ENCODE results near the gene FMR1. TPM values are rescaled to one million over a fixed set of nuclear protein-coding genes. Genes with fewer than 3 reads are reported as not detected.

Gene FMR1
- total RNA-seq, result 10 to 100 TPM; 55.5 to 58.7 TPM

DNA sequence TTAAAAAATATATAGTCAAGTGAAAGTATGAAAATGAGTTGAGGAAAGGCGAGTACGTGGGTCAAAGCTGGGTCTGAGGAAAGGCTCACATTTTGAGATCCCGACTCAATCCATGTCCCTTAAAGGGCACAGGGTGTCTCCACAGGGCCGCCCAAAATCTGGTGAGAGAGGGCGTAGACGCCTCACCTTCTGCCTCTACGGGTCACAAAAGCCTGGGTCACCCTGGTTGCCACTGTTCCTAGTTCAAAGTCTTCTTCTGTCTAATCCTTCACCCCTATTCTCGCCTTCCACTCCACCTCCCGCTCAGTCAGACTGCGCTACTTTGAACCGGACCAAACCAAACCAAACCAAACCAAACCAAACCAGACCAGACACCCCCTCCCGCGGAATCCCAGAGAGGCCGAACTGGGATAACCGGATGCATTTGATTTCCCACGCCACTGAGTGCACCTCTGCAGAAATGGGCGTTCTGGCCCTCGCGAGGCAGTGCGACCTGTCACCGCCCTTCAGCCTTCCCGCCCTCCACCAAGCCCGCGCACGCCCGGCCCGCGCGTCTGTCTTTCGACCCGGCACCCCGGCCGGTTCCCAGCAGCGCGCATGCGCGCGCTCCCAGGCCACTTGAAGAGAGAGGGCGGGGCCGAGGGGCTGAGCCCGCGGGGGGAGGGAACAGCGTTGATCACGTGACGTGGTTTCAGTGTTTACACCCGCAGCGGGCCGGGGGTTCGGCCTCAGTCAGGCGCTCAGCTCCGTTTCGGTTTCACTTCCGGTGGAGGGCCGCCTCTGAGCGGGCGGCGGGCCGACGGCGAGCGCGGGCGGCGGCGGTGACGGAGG is at the start of gene FMR1:
FMR1 (plus strand) TSS at position 728 of the 831 bp plus-strand sequence. CDS start 261 bp downstream, outside the sequence.
- POLR2A ChIA-PET, result interaction anchor here (0.6 to 1.8 kb wide), 3 partner anchors 9 to 12 kb away, joined by 3 to 9 read pairs (median 4); no protein-coding TSS in a partner anchor
- Mint-ChIP-seq H3K4me3 (peak within 1 kb of the TSS; percentile 97), H3K4me1 (peaks cover 37% of the 10 kb centered on the region), H3K27me3 (no peaks in the 10 kb centered on the region), H3K36me3 (ENCODE audit: low read depth) (peaks cover 4% of the 10 kb centered on the region), H3K27ac (peak within 1 kb of the TSS; percentile 98), H3K9me3 (no peaks in the 10 kb centered on the region)
- CTCF ChIA-PET, result no interaction called here
- DNase-seq, result peak; percentile 94

DNA sequence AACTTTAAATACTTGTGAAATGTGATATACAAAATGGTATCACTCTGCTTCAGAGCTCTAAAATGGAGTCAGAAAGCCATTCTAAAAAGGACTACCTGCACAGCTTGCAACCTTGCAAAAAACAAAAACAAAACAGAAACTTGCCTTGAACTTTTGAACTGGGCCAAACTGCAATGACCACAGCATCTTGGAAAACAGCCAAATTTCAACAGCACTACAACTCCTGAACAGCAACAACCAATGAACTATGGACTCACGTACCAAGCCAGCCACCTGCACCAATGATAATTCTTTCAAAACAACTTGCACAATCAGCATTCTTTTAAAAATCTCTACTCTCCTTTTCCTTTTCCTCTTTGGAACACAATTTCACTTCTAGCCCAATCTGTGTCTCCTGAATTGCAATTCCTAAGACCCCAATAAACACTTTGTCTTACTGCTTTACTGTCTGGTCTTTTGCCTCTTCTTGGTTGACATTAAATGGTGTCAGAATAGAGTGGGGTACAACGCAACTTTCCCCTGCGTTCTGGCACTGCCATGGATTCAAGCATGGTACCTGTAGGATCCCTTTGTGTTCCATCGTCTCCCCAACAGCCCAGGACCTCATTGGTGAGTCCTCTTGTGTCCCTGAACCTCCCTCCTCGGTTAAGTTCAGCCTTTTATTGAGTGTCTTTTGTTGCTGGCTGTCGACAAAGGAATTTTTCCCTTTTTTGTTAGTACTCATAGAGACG is 35.7 kb upstream of the FMR1 start:
- Mint-ChIP-seq H3K27ac (no peak overlapping the region), H3K27me3 (no peaks in the 10 kb centered on the region), H3K4me3 (no peak overlapping the region), H3K36me3 (ENCODE audit: low read depth) (no peaks in the 10 kb centered on the region), H3K4me1 (peaks cover 9% of the 10 kb centered on the region), H3K9me3 (no peaks in the 10 kb centered on the region)
- CTCF ChIA-PET, result no interaction called here
- POLR2A ChIA-PET, result no interaction called here
- no peak for DNase-seq

DNA sequence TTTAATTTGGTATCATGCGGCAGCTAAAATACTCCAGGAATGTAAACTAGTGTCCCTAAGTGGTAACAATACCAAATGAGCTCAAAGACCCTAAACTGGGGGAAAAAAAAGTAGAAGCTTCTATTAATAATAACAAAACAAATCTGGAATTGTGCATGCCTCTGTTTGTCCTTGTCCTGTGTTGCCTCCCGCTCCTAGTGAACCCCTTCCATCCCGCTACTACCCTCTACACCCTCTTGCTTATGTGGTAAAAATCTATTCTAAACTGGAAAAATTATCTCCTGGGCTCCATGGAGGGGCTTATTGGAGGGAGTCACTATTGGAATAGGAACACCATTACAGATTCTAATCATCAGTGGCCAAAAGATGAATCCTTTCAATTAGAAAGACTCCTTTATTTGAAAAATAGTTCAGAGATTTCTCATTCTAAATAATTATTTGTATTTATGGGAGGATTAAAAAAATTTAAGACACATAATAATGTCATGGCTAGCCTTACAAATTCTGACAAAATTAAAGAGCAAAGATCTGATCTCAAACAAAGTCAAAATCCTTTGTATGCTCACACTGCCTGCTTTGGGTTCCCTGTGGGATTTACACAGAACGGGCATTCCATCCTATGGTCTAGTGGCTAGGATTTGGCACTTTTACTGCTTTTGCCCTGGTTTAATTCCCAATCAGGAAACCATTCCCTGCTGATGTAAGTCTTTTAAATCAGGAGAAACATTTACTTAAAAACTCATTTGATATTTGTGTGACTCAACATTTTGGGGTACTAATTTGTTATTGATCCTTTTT is 34.7 kb upstream of the FMR1 start:
- Mint-ChIP-seq H3K36me3 (ENCODE audit: low read depth) (no peaks in the 10 kb centered on the region), H3K27ac (no peak overlapping the region), H3K4me1 (peaks cover 9% of the 10 kb centered on the region), H3K4me3 (no peak overlapping the region), H3K27me3 (no peaks in the 10 kb centered on the region), H3K9me3 (no peaks in the 10 kb centered on the region)
- no peak for DNase-seq
- POLR2A ChIA-PET, result no interaction called here
- CTCF ChIA-PET, result no interaction called here

DNA sequence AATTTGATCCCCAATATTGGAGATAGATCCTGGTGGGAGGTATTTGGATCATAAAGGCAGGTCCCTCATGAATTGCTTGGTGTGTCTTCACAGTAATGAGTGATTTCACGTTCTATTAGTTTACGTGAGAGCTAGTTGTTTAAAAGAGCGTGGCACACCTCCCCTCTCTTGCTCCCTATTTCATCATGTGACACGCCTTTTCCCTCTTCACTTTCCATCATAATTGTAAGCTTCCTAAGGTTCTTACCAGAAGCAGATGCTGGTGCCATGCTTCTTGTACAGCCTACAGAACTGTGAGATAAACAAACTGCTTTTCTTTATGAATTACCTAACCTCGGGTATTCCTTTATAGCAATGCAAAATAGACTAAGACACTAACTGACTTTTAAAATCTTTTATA is 34.0 kb upstream of the FMR1 start:
- ChIA-PET POLR2A (no interaction called here), CTCF (no interaction called here)
- H3K27ac Mint-ChIP-seq, result no peak overlapping the region
- peaks cover 9% of the 10 kb centered on the region for H3K4me1 Mint-ChIP-seq
- no peaks in the 10 kb centered on the region for H3K36me3 Mint-ChIP-seq (ENCODE audit: low read depth)
- H3K9me3 Mint-ChIP-seq, result no peaks in the 10 kb centered on the region
- H3K27me3 Mint-ChIP-seq, result no peaks in the 10 kb centered on the region
- DNase-seq, result no peak
- no peak overlapping the region for H3K4me3 Mint-ChIP-seq

DNA sequence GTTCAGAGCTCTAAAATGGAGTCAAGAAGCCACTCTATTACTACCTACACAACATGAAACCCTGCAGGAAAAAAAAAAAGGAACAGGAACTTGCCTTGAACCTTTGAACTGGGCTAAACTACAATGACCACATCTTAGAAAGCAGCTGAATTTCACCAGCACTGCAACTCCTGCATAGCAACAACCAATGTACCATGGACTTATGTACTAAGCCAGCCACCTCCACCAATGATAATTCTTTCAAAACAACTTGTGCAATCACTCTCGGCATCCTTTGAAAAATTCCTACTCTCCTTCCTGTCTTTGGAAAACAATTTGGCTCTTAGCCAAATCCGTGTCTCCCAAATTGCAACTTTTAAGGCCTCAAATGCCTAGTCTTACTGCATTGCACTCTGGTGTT is 26.8 kb upstream of the FMR1 start:
- no peaks in the 10 kb centered on the region for H3K36me3 Mint-ChIP-seq (ENCODE audit: low read depth)
- H3K4me1 Mint-ChIP-seq, result peaks cover 6% of the 10 kb centered on the region
- H3K27ac Mint-ChIP-seq, result no peak overlapping the region
- H3K9me3 Mint-ChIP-seq, result no peaks in the 10 kb centered on the region
- no peak overlapping the region for H3K4me3 Mint-ChIP-seq
- DNase-seq, result no peak
- H3K27me3 Mint-ChIP-seq, result no peaks in the 10 kb centered on the region
- CTCF ChIA-PET, result no interaction called here
- POLR2A ChIA-PET, result no interaction called here

DNA sequence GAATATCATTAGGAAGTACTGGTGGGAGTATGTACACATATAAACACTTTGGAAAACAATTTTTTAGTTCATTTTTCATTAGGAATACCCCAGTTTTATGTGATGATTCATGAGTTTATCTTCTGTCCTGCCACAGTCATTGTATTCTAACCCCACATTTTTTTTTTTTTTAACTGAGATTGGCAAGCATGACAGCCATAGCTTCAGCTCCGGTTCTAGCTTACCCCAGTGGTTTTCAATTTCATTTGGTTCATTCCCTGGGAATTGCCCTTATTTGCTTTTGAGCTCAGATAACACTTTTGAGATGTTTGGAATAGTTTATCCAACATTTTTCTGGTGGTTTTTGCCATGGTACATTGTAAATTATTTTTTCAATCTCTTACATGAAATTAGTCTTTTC is 21.0 kb upstream of the FMR1 start:
- no peak for DNase-seq
- no peak overlapping the region for H3K4me3 Mint-ChIP-seq
- no peaks in the 10 kb centered on the region for H3K9me3 Mint-ChIP-seq
- H3K27ac Mint-ChIP-seq, result no peak overlapping the region
- H3K27me3 Mint-ChIP-seq, result no peaks in the 10 kb centered on the region
- ChIA-PET CTCF (no interaction called here), POLR2A (no interaction called here)
- peaks cover 6% of the 10 kb centered on the region for H3K4me1 Mint-ChIP-seq
- H3K36me3 Mint-ChIP-seq (ENCODE audit: low read depth), result no peaks in the 10 kb centered on the region

DNA sequence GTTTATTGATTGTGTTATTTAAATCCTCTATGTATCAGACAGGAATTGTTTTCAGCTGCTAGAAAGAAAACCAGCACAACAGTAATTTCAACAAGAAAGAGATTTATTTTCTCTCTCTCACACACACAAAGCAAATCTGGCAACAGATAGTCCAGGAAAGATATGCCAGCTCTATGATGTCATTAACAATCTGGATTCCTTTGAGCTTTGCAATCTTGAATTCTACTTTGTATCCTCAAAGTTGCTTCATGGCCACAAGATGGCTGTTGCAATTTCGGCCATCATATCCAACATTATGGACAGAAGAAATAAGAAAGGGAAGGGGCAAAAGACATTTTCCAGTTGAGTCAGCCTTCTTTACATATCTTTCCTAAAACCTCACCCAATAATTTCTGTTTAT is 19.8 kb upstream of the FMR1 start:
- Mint-ChIP-seq H3K4me1 (peaks cover 6% of the 10 kb centered on the region), H3K36me3 (ENCODE audit: low read depth) (no peaks in the 10 kb centered on the region), H3K27ac (no peak overlapping the region), H3K4me3 (no peak overlapping the region), H3K9me3 (no peaks in the 10 kb centered on the region), H3K27me3 (no peaks in the 10 kb centered on the region)
- CTCF ChIA-PET, result no interaction called here
- no peak for DNase-seq
- POLR2A ChIA-PET, result no interaction called here

DNA sequence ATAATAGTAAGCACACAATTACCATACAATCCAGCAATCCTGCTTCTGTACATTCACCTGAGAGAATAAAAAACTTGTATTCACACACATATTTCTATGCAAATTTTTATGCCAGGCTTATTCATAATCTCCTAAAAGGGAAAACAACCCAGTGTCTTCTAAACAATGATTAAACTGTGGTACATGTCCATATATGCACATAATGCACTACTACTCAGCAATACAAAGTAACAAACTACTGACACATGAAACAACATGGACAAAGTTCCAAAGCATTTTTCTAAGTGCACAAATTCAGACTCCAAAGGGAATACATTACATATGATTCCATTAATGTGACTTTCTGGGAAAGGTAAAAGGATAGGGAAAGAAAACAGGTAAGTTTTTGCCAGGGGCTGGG is 18.0 kb upstream of the FMR1 start:
- H3K27me3 Mint-ChIP-seq, result no peaks in the 10 kb centered on the region
- no peaks in the 10 kb centered on the region for H3K36me3 Mint-ChIP-seq (ENCODE audit: low read depth)
- no peak for DNase-seq
- no peak overlapping the region for H3K27ac Mint-ChIP-seq
- H3K4me3 Mint-ChIP-seq, result no peak overlapping the region
- ChIA-PET POLR2A (no interaction called here), CTCF (no interaction called here)
- H3K9me3 Mint-ChIP-seq, result no peaks in the 10 kb centered on the region
- H3K4me1 Mint-ChIP-seq, result no peaks in the 10 kb centered on the region

DNA sequence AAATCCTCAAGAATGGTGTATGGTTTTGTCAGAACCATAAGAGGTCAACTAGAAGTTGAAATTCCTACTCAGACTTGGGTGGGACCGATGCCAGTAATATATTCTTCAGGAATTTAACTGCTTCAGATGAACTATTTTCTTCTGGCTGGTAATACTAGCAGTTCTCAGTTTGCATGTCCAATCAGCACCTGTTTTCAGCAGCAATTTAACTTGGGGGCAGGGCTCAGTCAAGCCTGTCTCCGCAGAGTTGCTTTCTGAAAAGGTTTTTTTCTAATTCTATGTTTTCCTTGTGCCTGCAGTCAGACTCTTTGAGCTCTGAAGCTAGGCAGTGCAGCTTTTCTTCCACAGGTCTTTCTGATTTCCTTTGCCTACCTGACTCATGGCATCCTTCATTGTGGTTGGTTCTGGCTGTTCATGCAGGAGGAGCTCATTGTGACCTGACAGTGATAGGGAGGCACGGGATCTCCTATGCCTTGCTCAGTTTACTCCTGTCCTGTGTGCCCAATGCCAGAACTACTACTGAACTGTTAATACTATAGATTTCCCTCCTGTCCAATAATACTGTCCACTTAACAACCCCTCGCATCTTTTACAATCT is 17.3 kb upstream of the FMR1 start:
- no peak overlapping the region for H3K4me3 Mint-ChIP-seq
- no peaks in the 10 kb centered on the region for H3K4me1 Mint-ChIP-seq
- no peaks in the 10 kb centered on the region for H3K9me3 Mint-ChIP-seq
- H3K36me3 Mint-ChIP-seq (ENCODE audit: low read depth), result no peaks in the 10 kb centered on the region
- no peak for DNase-seq
- CTCF ChIA-PET, result no interaction called here
- POLR2A ChIA-PET, result no interaction called here
- no peaks in the 10 kb centered on the region for H3K27me3 Mint-ChIP-seq
- no peak overlapping the region for H3K27ac Mint-ChIP-seq

DNA sequence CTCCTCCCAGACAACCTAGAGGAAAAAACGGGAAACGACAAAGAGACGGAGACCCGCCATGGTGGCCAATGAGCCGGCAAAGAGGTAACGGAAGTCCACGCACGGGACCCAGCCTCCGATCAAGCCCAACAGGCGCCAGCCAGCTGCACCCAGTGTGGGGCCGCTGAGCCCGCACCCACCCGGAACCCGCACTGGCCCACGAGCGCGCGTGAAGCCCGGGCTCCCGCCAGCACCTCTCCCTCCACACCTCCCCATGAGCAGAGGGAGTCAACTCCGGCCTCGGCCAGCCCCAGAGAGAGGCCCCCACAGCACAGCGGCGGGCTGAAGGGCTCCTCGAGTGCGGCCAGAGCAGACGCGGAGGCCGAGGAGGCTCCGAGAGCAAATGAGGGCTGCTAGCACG is 14.6 kb upstream of the FMR1 start:
- Mint-ChIP-seq H3K9me3 (no peaks in the 10 kb centered on the region), H3K27ac (no peak overlapping the region), H3K4me3 (no peak overlapping the region), H3K4me1 (peaks cover 4% of the 10 kb centered on the region), H3K36me3 (ENCODE audit: low read depth) (no peaks in the 10 kb centered on the region), H3K27me3 (no peaks in the 10 kb centered on the region)
- POLR2A ChIA-PET, result no interaction called here
- DNase-seq, result no peak
- CTCF ChIA-PET, result no interaction called here

DNA sequence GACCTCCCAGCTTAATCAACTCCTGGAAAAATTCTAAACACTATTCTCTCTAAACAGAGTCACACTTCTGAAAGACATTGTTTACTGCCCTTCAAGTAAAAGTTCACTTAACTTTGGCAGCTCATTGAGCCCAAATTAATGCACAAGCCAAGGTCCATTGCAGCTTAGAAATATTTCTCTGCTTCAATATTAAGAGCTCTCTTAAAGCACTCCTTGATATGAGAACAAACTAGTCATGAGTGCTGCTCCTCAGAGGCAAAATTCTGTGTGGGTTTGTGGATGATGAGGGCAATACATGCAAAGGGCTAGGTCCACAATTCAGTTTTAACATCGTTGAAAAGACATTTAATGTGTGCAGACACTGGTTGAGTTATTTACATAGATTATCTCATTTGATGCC is 12.8 kb upstream of the FMR1 start:
- Mint-ChIP-seq H3K27me3 (no peaks in the 10 kb centered on the region), H3K27ac (no peak overlapping the region), H3K4me3 (no peak overlapping the region), H3K36me3 (ENCODE audit: low read depth) (no peaks in the 10 kb centered on the region), H3K4me1 (peaks cover 4% of the 10 kb centered on the region), H3K9me3 (no peaks in the 10 kb centered on the region)
- ChIA-PET POLR2A (no interaction called here), CTCF (no interaction called here)
- no peak for DNase-seq

DNA sequence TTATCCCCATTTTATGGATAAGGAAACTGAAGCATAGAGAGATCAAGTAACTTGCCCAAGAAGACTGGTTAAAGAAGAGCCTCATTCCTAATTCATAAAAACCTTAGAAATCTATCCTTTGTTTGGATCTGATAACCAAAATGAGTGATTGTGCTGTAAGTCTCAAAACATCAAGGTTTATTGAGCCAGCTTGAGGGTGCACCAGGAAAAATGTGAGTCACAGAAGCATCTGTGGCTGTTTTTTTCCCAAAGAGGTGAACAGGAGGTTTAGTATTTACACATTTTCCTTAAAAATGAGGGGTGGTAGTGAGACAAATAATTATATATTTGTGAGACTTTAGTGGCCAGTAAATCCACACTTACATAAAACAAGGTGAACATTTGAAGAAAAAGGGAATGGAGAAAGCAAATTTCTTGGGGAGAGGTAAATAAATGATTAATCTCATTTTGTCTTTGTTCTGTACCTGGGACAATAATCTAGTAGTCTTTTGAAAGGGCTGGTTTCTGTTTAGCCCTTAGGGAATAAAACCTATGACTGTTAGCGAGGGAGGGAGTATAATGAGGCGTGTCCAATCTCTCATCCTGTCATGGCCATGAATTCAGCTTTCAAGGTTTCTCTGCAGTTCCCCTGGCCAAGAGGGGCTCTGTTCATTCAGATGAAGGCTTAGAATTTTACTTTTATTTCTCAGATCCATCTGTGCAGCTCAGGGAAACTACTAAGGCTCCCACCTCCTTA is 12.2 kb upstream of the FMR1 start:
- POLR2A ChIA-PET, result no interaction called here
- Mint-ChIP-seq H3K9me3 (no peaks in the 10 kb centered on the region), H3K27ac (no peak overlapping the region), H3K4me3 (no peak overlapping the region), H3K27me3 (no peaks in the 10 kb centered on the region), H3K4me1 (peaks cover 4% of the 10 kb centered on the region), H3K36me3 (ENCODE audit: low read depth) (no peaks in the 10 kb centered on the region)
- CTCF ChIA-PET, result no interaction called here
- no peak for DNase-seq

DNA sequence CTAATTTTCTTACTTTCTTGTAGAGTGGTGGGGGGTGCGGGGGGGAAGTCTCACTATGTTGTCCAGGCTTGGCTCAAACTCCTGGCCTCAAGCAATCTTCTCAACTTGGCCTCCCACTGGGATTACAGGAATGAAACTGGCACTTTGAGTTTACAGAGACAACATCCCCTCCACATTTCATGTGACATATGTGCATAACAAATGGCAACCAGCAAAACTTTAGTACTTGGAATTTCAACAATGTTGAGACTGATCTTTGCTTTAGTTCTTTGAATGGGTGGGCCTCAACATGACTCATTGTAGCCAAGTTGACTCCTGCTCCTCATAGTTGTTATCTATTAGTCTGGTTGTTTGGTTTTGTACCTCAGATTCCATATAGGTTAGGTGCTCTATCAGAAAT is 11.4 kb upstream of the FMR1 start:
- no peak overlapping the region for H3K4me3 Mint-ChIP-seq
- ChIA-PET CTCF (no interaction called here), POLR2A (no interaction called here)
- DNase-seq, result no peak
- H3K4me1 Mint-ChIP-seq, result peaks cover 4% of the 10 kb centered on the region
- no peak overlapping the region for H3K27ac Mint-ChIP-seq
- no peaks in the 10 kb centered on the region for H3K36me3 Mint-ChIP-seq (ENCODE audit: low read depth)
- H3K27me3 Mint-ChIP-seq, result no peaks in the 10 kb centered on the region
- no peaks in the 10 kb centered on the region for H3K9me3 Mint-ChIP-seq

All from activated CD4-positive, alpha-beta memory T cell treated with anti-CD3 and anti-CD28 coated beads, Interleukin-2, amount 10 ng/mL, durations not matched to agents 7 days and 5 days (primary cell).